K562 (cell line): ENCODE measurements around the gene STAB1. TPM values are rescaled to one million over a fixed set of nuclear protein-coding genes. Genes with fewer than 3 reads are reported as not detected.

Experiments
- ATAC-seq: fragments of 200-7000 bp; cut with Tn5 transposase; 3 replicates; pipeline ENCODE4 v1.9.1; 2020; ENCODE audit warnings: moderate library complexity
- BruUV-seq: library from RNA; stranded (reverse); fragments of 400-500 nt; replicated peaks from 2 replicates; lab custom pipeline; 2021; lab: Mats Ljungman, UMichigan
- CTCF ChIA-PET: fragments of 300-600 bp; formaldehyde crosslinking; extraction: SDS; loops from one replicate; lab custom pipeline; 2021; ENCODE audit warnings: low intra/inter-chr PET ratio; lab: Yijun Ruan, JAX
- POLR2A ChIA-PET: fragments of 300-600, 350-650 bp; sonication (Branson Sonifier 250); formaldehyde crosslinking; extraction: SDS; loops from one replicate; lab custom pipeline; 2021; ENCODE audit warnings: antibody characterized with exemption, inconsistent platforms; lab: Yijun Ruan, JAX
- DNase-seq, 4 experiments: peaks; one replicate each; pipeline versions ENCODE4 v3.0.0 to v3.0.0-alpha.2; 2011 to 2018; ENCODE audit warnings: low spot score in 3 of 4, mixed read lengths in 3 of 4; ENCODE audit errors: extremely low read depth in 1 of 4
- FAIRE-seq: peaks from 2 replicates; lab custom pipeline; 2011; peaks lifted over from hg19 to GRCh38; lab: Jason Lieb, UNC
- H2AFZ ChIP-seq: 2 replicates; pipeline ENCODE4 v1.6.0; 2011; ENCODE audit warnings: low read depth, low read length, control low read depth, inconsistent platforms
- H3K27ac ChIP-seq: fragments of 200-600 bp; 3 replicates; pipeline ENCODE4 v1.8.0; 2011; ENCODE audit warnings: low read depth, mild to moderate bottlenecking, control low read depth, inconsistent platforms, low read length, moderate library complexity, mixed read lengths; ENCODE audit errors: extremely low read depth
- H3K27me3 ChIP-seq, 2 experiments: fragments of 300-600 bp in 1 of 2; 2 replicates in 1 of 2; 3 replicates in 1 of 2; pipeline versions ENCODE4 v1.6.0 to v1.8.0; 2011; ENCODE audit warnings: inconsistent platforms in 2 of 2, low read length in 2 of 2, mild to moderate bottlenecking in 1 of 2, mixed read lengths in 1 of 2, moderate library complexity in 1 of 2; ENCODE audit not compliant: control insufficient read depth in 2 of 2, insufficient read depth in 2 of 2
- H3K36me3 ChIP-seq: fragments of 300-600 bp; 3 replicates; pipeline ENCODE4 v1.8.0; 2011; ENCODE audit warnings: mild to moderate bottlenecking, low read length, inconsistent platforms; ENCODE audit not compliant: control insufficient read depth, insufficient read depth
- H3K4me1 ChIP-seq, 2 experiments: fragments of 200-600 bp in 1 of 2; replicated peaks in 1 of 2; 2 replicates in 1 of 2; 3 replicates in 1 of 2; pipeline versions ENCODE4 v1.5.1 to v1.8.0; 2011; ENCODE audit warnings: inconsistent platforms in 2 of 2, low read length in 2 of 2, mild to moderate bottlenecking in 1 of 2, mixed read lengths in 1 of 2, moderate library complexity in 1 of 2; ENCODE audit not compliant: control insufficient read depth in 2 of 2, insufficient read depth in 2 of 2
- H3K4me2 ChIP-seq: 2 replicates; pipeline ENCODE4 v1.6.1; 2011; ENCODE audit warnings: low read length, control low read depth, inconsistent platforms, mixed read lengths; ENCODE audit not compliant: insufficient read depth
- H3K4me3 ChIP-seq: fragments of 200-600 bp; sonication (generic), shearing (Covaris generic); 2 replicates; pipeline ENCODE4 v1.5.1; 2016; ENCODE audit warnings: control low read depth, inconsistent platforms
- H3K79me2 ChIP-seq: fragments of 200-600 bp; 3 replicates; pipeline ENCODE4 v1.8.0; 2011; ENCODE audit warnings: low read length, inconsistent platforms; ENCODE audit not compliant: control insufficient read depth, insufficient read depth
- H3K9ac ChIP-seq, 2 experiments: 2 replicates each; pipeline versions ENCODE4 v1.6.0 to v1.6.1; 2011; ENCODE audit warnings: low read depth in 2 of 2, low read length in 2 of 2, control low read depth in 1 of 2, inconsistent platforms in 1 of 2, mild to moderate bottlenecking in 1 of 2, mixed read lengths in 1 of 2; ENCODE audit not compliant: insufficient read depth in 1 of 2
- H3K9me1 ChIP-seq: one replicate; pipeline ENCODE4 v1.6.0; 2011; ENCODE audit warnings: inconsistent platforms, mild to moderate bottlenecking, low read length, moderate library complexity; ENCODE audit not compliant: control insufficient read depth, insufficient read depth
- H3K9me3 ChIP-seq: replicated peaks from 2 replicates; pipeline ENCODE4 v1.5.1; 2011; ENCODE audit warnings: low read depth, low read length, inconsistent platforms; ENCODE audit not compliant: control insufficient read depth, insufficient read depth
- H4K20me1 ChIP-seq: replicated peaks from 2 replicates; pipeline ENCODE4 v1.6.1; 2011; ENCODE audit warnings: low read length, inconsistent platforms, mixed read lengths; ENCODE audit not compliant: control insufficient read depth, insufficient read depth
- CSDE1 ChIP-seq, 2 experiments: fragments of 450-650 bp; IDR thresholded peaks; 2 replicates each; pipeline ENCODE4 v1.6.1; 2016; ENCODE audit warnings: mild to moderate bottlenecking in 1 of 2
- E2F3 ChIP-seq: fragments of 250-450 bp; sonication (Bioruptor Pico); IDR thresholded peaks from 2 replicates; pipeline ENCODE4 v1.4.0; 2020; ENCODE audit warnings: mild to moderate bottlenecking
- FIP1L1 ChIP-seq: fragments of 200-400 bp; formaldehyde crosslinking; IDR thresholded peaks from 2 replicates; pipeline ENCODE4 v1.6.1; 2018; ENCODE audit warnings: mild to moderate bottlenecking, low read depth, low read length; ENCODE audit not compliant: poor library complexity, severe bottlenecking
- FOXJ2 ChIP-seq: fragments of 200-800 bp; sonication (Bioruptor generic); IDR thresholded peaks from 2 replicates; pipeline ENCODE4 v1.6.1; 2016; ENCODE audit warnings: missing genetic modification characterization, missing compliant biosample characterization
- IRF2 ChIP-seq: sonication (generic); formaldehyde crosslinking; IDR thresholded peaks from 2 replicates; pipeline ENCODE4 v1.8.1; 2022; ENCODE audit warnings: mild to moderate bottlenecking, missing genetic modification reagents
- NFYB ChIP-seq: IDR thresholded peaks from 2 replicates; pipeline ENCODE4 v1.6.1; 2011; ENCODE audit warnings: mild to moderate bottlenecking, moderate library complexity; ENCODE audit not compliant: insufficient read length; ENCODE audit errors: extremely low read depth
- PRDM10 ChIP-seq: fragments of 450-650 bp; IDR thresholded peaks from 2 replicates; pipeline ENCODE4 v1.6.1; 2018; ENCODE audit not compliant: partially characterized antibody
- SRSF7 ChIP-seq: fragments of 200-400 bp; formaldehyde crosslinking; optimal IDR thresholded peaks from 2 replicates; pipeline ENCODE3; 2017; ENCODE audit warnings: mild to moderate bottlenecking, low read depth, low read length
- TAF15 ChIP-seq: fragments of 200-400 bp; formaldehyde crosslinking; IDR thresholded peaks from 2 replicates; pipeline ENCODE4 v1.6.1; 2017; ENCODE audit warnings: mild to moderate bottlenecking, low read depth, low read length, moderate library complexity
- ZNF347 ChIP-seq: fragments of 450-650 bp; formaldehyde crosslinking; IDR thresholded peaks from 2 replicates; pipeline ENCODE4 v1.4.0; 2020; ENCODE audit warnings: low read depth, mild to moderate bottlenecking, moderate library complexity
- ZNF354B ChIP-seq: fragments of 250-450 bp; sonication (Bioruptor Pico); IDR thresholded peaks from 2 replicates; pipeline ENCODE4 v1.4.0; 2020
- WGBS: fragments of 100-300 bp; shearing (Covaris generic); methylation state at CpG from one replicate; pipeline ENCODE4 v1.1.6; 2016; ENCODE audit warnings: low coverage, mixed read lengths; ENCODE audit not compliant: insufficient coverage; ENCODE audit errors: missing lambda C conversion rate; 5-methylcytosine and 5-hydroxymethylcytosine counted together
- in situ Hi-C: fragments of 300-500 bp; cut with MboI; formaldehyde crosslinking; loops from 4 replicates; pipeline ENCODE4 v1.15.0; 2018; ENCODE audit warnings: inconsistent platforms, mixed read lengths
- intact Hi-C: fragments of 100-400 bp; cut with micrococcal nuclease; formaldehyde crosslinking; loops from 2 replicates; pipeline ENCODE4 v1.14.2; 2022
- polyA plus RNA-seq, 8 experiments: library from polyadenylated mRNA; depleted of rRNA in 4 of 8; stranded (reverse) in 5 of 8; unstranded in 3 of 8; fragments of >200 nt; fragmentation: Nextera tagmentation in 2 of 8; fragmentation: Illumina TruSeq in 1 of 8; extraction: Ambion mirVana in 2 of 8; extraction: Trizol in 1 of 8; gene quantifications; 2 replicates each; pipeline versions ENCODE4 v1.2.1 to v1.2.3, GENCODE V29; 2011 to 2014; ENCODE audit warnings: inconsistent platforms in 1 of 8, missing spikeins in 1 of 8
- total RNA-seq, 7 experiments: library from RNA; depleted of rRNA in 6 of 7; stranded (reverse); fragments of >200 nt in 6 of 7; fragmentation: Illumina TruSeq in 2 of 7; extraction: Trizol in 2 of 7; gene quantifications; 2 replicates each; pipeline versions ENCODE4 v1.2.1 to v1.2.3, GENCODE V29; 2011 to 2021; ENCODE audit warnings: low replicate concordance in 1 of 7
- TF ChIP-seq, protein P1 (sequence below): fragments of 250-450 bp; sonication (Bioruptor Pico); IDR thresholded peaks from 2 replicates; pipeline ENCODE4 v1.8.0; 2022; ENCODE audit warnings: moderate library complexity, mild to moderate bottlenecking, inconsistent platforms

The STAB1 gene
- total and polyA plus RNA-seq, 9 of the 15 experiments (the other 6 are each of a cell fraction or from before 2014, with no cell fraction given): 0.20 to 3.9 (median 1.2) TPM

- CTCF ChIA-PET: no interaction called here
- TF ChIP-seq NFYB (no peak), SRSF7 (no peak), IRF2 (CRISPR knock-in tag) (no peak), ZNF347 (CRISPR knock-in tag) (no peak), E2F3 (CRISPR knock-in tag) (no peak), ZNF354B (no peak), PRDM10 (no peak), CSDE1 (IDR thresholded peaks at IDR 0.05) (no peak), FOXJ2 (tag) (no peak), TAF15 (no peak), FIP1L1 (no peak)
- TF ChIP-seq, protein P1, sequence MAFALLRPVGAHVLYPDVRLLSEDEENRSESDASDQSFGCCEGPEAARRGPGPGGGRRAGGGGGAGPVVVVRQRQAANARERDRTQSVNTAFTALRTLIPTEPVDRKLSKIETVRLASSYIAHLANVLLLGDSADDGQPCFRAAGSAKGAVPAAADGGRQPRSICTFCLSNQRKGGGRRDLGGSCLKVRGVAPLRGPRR (CRISPR knock-in tag): no peak
Observed at GRCh38 chr3:52480768-52481715, 14.1 kb upstream of the STAB1 start.

More at GRCh38 chr3:52480768-52481715, 14.1 kb upstream of the STAB1 start:
- H3K79me2 ChIP-seq: no peaks in the 10 kb centered on the region
- H3K27me3 ChIP-seq: no peaks in the 10 kb centered on the region
- no peak for DNase-seq
- no peak overlapping the region for H2AFZ ChIP-seq
- H3K27ac ChIP-seq: no peak overlapping the region
- in situ Hi-C loops (no loop called here), intact Hi-C loops (loop anchor here (5.0 kb wide), 1 partner anchor 201 kb away; no protein-coding TSS in a partner anchor)
- H3K4me2 ChIP-seq: no peak overlapping the region
- H3K4me3 ChIP-seq: no peak overlapping the region
- no peaks in the 10 kb centered on the region for H4K20me1 ChIP-seq
- peaks cover 0 to 9% of the 10 kb centered on the region in 2 experiments; a peak in 2 of 5 replicates for H3K4me1 ChIP-seq
- H3K9me1 ChIP-seq: no peaks in the 10 kb centered on the region
- no peak for ATAC-seq
- H3K9me3 ChIP-seq: no peaks in the 10 kb centered on the region
- TSS peak; percentile 14 for BruUV-seq
- H3K9ac ChIP-seq: peak overlapping the region in 1 of 2 experiments; percentile 36; a peak in 1 of 4 replicates
- POLR2A ChIA-PET: no interaction called here
- H3K36me3 ChIP-seq: peaks cover 72% of the 10 kb centered on the region; the same call in 2 of the 3 replicates
- WGBS: 94% methylated on average over 11 of the region's 27 CpGs
- no peak for FAIRE-seq
